ENCODE results near the gene TRPM3. TPM values are rescaled to one million over a fixed set of nuclear protein-coding genes. Genes with fewer than 3 reads are reported as not detected.
A peak's percentile ranks its signal among the peaks of the same experiment; 100 is the strongest.
"Not testable (repeated sequence)": the region's sequence is repeated elsewhere in the genome, so short reads cannot be mapped to it uniquely, and the experiment has no call there.

Gene TRPM3
- polyA plus RNA-seq, 3 donors from 2014 or later = not detected

DNA sequence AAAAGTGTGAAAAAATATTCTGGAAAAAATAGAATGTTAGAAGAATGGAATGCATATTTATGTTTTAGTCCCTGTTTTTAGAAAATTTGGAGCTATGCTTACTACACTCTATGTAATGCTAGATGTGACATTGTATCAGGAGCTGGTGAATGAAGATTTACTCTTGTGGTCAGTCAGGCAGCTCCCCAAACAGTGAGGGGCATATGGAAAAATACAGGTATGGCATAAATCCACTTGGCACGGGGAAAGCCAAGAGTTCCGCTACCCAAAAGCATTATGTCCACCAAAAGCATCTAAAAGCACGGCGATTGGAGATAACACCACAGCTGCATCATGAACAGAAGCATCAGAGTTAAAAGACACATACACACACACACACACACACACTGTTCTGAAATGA lies 486.7 kb downstream of the TRPM3 start:
- no peak for DNase-seq
- Mint-ChIP-seq H3K36me3 (no peaks in the 10 kb centered on the region), H3K9me3 (no peaks in the 10 kb centered on the region), H3K27ac (no peak overlapping the region), H3K27me3 (ENCODE audit: low read depth in 3 of 3) (peaks cover 0 to 7% (median 0%) of the 10 kb centered on the region in 3 donors), H3K4me3 (no peak overlapping the region), H3K4me1 (peaks cover 5 to 7% of the 10 kb centered on the region in 2 donors)

DNA sequence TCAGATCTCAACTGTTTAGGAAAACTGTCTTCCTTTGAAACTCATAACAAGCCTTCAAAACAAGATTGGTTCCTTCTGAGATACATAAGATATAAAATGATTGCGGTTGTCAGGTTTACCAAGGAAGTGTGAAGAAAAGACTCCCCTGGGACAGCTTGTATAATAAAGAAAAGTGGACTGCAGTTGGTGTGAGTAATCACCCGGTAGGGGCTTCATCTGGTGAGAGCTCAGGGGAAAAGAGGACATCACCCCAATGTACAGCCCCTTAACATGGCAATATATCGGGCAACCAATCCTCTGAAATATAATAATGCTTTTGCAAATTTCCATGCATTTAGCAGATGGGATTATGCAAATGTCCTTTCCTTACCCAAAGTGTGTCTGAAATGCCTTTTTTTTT lies 490.4 kb downstream of the TRPM3 start:
- no peaks in the 10 kb centered on the region for H3K36me3 Mint-ChIP-seq
- H3K4me3 Mint-ChIP-seq = no peak overlapping the region
- H3K9me3 Mint-ChIP-seq = no peaks in the 10 kb centered on the region

DNA sequence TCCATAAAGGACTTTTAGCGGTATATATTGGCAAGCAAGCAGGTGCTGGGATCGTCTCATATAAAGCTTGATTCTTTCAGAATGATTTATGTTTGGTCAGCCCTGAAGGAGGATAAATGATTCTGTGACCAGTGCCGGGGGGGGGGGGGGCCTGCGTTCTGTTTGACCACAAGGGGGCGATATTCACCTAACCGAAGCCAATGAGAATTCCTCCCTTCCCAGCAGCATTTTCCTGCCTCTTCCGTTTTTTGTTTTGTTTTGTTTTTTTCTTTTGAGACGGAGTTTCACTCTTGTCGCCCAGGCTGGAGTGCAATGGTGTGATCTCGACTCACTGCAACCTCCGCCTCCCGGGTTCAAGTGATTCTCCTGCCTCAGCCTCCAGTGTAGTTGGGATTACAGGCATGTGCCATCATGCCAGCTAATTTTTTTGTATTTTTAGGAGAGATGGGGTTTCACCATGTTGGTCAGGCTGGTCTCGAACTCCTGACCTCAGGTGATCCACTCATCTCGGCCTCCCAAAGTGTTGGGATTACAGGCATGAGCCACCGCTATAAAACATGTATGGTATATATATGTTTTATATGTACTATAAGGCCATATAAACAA lies 492.2 kb downstream of the TRPM3 start:
- H3K9me3 Mint-ChIP-seq; H3K36me3 Mint-ChIP-seq; H3K27me3 Mint-ChIP-seq (ENCODE audit: low read depth in 3 of 3); H3K4me3 Mint-ChIP-seq; H3K27ac Mint-ChIP-seq; DNase-seq; H3K4me1 Mint-ChIP-seq: not testable (repeated sequence)

More for the DNA sequence above, 490.4 kb downstream of the TRPM3 start:
- no peak for DNase-seq
- Mint-ChIP-seq H3K27me3 (ENCODE audit: low read depth in 3 of 3) (peaks cover 0 to 4% (median 0%) of the 10 kb centered on the region in 3 donors), H3K27ac (no peak overlapping the region), H3K4me1 (peaks cover 5 to 8% of the 10 kb centered on the region in 2 donors)

DNA sequence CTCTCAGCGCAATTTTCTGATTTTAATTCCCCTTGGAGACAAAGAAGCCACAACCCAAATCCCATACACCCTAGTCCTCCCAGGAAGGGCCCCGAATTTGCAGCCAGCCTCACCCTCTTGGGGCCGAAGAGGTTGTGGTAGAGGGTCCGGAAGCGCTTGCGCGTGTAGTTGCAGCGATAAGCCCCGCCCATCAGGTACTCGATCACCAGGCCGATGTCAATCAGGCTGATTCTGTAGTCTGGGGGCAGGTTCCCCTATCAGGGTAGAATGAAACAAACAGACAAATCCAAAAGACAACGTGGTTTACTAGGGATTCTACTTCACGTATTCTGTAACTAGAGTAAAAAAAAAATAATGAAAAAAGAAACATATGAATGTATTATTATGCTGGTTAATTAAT lies 496.3 kb downstream of the TRPM3 start:
- no peak for DNase-seq
- peaks cover 0 to 4% (median 2%) of the 10 kb centered on the region in 3 donors for H3K27me3 Mint-ChIP-seq (ENCODE audit: low read depth in 3 of 3)
- peak overlapping the region in 2 of 5 donors; percentile 22 to 31 for H3K4me3 Mint-ChIP-seq
- peaks cover 3 to 5% of the 10 kb centered on the region in 2 donors for H3K4me1 Mint-ChIP-seq
- no peaks in the 10 kb centered on the region for H3K9me3 Mint-ChIP-seq
- no peak overlapping the region for H3K27ac Mint-ChIP-seq
- no peaks in the 10 kb centered on the region for H3K36me3 Mint-ChIP-seq

DNA sequence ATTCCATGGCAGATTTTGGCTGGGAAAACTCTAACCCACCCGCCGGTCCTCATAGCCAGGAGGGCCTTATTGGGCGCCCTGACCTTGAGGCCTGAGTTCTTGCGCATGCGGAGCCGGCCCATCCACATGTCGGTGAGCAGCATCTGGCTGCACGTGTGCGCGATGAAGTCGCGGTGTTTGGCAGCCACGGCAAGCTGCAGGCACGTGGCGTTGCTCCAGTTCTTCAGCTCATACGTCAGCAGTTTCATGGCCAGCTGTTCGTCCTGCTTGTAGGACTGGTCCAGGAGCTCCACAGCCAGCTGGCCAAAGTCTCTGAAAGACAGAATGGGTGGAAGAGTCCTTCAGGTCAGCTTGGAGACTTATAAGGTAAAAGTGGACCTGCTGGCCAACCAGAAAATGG lies 502.6 kb downstream of the TRPM3 start:
- H3K4me1 Mint-ChIP-seq = peaks cover 0 to 1% of the 10 kb centered on the region in 2 donors
- no peak overlapping the region for H3K4me3 Mint-ChIP-seq
- DNase-seq = no peak
- H3K27ac Mint-ChIP-seq = no peak overlapping the region
- peaks cover 0 to 2% (median 0%) of the 10 kb centered on the region in 3 donors for H3K27me3 Mint-ChIP-seq (ENCODE audit: low read depth in 3 of 3)
- no peaks in the 10 kb centered on the region for H3K9me3 Mint-ChIP-seq
- H3K36me3 Mint-ChIP-seq = no peaks in the 10 kb centered on the region

DNA sequence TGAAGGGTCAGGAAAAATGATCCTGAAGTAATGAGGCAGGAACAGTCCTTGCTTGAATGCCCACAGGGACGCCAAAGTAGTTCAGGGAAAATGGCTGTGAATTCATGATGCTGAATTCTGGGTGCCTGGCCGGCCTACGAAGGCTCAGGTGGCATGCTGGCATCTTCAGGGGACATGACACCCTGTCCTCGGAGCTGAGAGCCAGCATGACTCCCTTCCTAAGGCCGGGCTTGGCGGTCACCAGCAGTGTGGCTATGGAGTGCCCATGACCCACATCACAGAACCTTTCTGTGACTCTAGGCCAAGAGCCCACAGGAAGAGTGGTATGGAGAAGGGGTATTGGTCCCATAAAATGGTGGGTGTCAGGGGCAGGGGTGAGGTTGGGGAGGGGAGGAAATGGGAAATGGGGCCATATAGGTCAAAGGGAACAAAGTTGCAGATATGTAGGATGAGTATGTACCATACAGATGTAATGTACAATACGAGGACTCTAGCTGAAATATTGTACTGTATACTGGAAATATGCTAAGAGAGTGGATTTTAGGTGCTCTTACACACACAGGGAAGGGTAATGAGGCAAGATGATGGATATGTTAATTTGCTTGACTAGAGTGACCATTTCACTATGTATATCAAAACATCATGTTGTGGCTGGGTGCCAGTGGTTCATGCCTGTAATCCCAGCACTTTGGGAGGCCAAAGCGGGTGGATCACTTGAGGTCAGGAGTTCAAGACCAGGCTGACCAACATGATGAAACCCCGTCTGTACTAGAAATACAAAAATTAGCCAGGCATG lies 504.2 kb downstream of the TRPM3 start:
- Mint-ChIP-seq H3K27ac (no peak overlapping the region), H3K4me1 (peaks cover 0 to 1% of the 10 kb centered on the region in 2 donors), H3K4me3 (no peak overlapping the region), H3K27me3 (ENCODE audit: low read depth in 3 of 3) (peaks cover 0 to 2% (median 2%) of the 10 kb centered on the region in 3 donors), H3K36me3 (no peaks in the 10 kb centered on the region), H3K9me3 (no peaks in the 10 kb centered on the region)
- DNase-seq = no peak

DNA sequence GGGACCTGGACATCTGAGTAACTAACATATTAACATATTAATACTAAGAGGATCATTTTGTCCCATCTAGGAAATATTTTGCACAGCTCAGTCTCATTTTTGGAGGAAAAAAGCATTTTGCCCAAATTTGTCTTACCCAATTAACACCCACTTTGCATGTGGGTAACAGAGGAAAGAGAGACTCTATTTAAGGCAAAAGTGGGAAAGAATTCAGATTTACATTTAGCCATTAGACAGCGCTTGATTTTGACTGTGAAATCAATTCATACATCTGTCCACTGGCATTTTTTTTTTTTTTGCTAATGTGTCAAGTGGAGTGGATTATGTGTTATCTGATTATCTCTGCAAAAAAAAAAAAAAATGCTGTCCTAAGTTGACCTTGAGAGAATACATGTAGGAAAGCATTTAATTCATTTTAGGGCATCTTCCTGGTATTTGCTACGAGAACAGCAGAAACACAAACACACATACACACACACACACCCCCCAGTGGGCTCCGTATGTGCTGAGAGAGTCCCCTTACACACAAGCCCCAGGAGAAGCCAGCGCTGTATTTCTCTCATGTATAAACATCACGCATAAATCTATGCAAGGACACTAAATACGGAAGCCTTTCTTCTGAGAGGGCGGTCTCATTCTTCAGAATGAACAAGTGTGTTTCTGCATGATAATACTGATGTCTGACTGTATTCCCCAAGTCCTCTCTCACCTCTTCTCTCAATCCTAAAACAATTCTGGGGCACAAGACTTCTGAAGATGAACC lies 505.0 kb downstream of the TRPM3 start:
- peaks cover 6 to 7% of the 10 kb centered on the region in 2 donors for H3K4me1 Mint-ChIP-seq
- no peaks in the 10 kb centered on the region for H3K36me3 Mint-ChIP-seq
- no peaks in the 10 kb centered on the region for H3K9me3 Mint-ChIP-seq
- DNase-seq = no peak
- H3K27me3 Mint-ChIP-seq (ENCODE audit: low read depth in 3 of 3) = peaks cover 0 to 2% (median 2%) of the 10 kb centered on the region in 3 donors
- no peak overlapping the region for H3K27ac Mint-ChIP-seq
- H3K4me3 Mint-ChIP-seq = no peak overlapping the region

DNA sequence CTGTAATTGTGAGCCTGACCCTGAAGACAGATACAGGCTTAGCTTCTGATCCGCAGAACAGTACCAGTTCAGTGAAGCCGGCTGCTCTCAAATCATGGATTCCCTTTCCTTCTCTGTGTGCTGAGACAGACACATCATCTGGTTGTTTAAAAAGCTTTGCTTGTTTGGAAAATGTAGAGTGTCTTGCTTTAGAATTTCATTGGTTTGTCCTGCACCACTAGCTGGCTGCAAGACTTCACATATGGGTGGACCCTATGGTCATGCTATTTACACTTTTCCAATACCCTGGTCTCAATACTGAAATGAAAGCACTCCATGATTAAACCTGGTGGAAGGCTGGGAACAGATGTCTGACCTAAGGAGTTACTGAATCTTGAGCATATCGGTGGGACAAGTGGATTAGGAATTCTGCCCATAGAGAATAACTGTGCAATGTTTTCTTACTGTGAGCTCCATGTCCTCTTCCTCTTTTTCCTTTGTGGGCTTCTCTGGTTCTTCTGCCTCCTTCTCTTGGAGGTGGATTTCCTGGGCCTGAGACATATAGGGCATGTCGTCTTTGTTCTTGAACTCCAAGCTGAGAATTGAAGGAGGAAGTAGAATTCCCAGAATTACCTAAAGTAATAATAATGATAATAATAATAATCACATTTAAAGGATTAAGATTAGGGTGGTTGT lies 505.8 kb downstream of the TRPM3 start:
- H3K4me1 Mint-ChIP-seq = peaks cover 14 to 16% of the 10 kb centered on the region in 2 donors

DNA sequence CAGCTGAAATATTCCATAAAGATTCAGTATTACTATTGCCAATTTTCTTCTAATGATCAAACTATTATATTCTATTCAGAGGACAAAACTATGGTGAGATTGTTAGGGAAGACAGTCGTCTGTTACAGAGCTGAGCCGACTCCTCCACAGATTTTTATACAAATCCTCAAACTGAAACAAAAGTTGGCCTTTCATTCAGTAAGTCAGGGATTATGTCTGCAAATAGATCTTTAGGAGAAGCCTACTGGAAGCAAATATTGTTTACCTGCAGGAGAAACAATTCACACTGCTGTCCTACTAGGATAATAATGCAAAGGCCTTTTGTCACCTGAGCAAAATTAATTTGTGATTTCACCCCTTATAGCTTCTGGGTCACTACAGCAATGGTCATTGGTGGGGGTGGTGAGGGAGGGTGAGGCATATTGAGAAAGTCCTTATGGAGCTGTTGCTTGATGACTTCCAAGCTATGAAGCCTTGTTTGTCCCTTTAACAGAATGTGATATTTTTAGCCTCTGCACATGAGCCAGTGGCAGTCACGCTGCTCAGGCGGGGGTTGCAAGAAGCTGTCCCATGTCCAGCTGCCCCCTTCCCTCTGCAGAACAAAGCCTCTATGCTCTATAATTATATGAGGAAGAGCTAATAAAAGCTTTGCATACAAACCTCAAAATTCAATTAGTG lies 506.5 kb downstream of the TRPM3 start:
- DNase-seq = no peak
- Mint-ChIP-seq H3K36me3 (no peaks in the 10 kb centered on the region), H3K27me3 (ENCODE audit: low read depth in 3 of 3) (peaks cover 0 to 2% (median 0%) of the 10 kb centered on the region in 3 donors), H3K4me3 (no peak overlapping the region), H3K27ac (no peak overlapping the region), H3K9me3 (no peaks in the 10 kb centered on the region), H3K4me1 (peaks cover 20 to 22% of the 10 kb centered on the region in 2 donors)

More for the DNA sequence above, 505.8 kb downstream of the TRPM3 start:
- Mint-ChIP-seq H3K27ac (no peak overlapping the region), H3K9me3 (no peaks in the 10 kb centered on the region), H3K27me3 (ENCODE audit: low read depth in 3 of 3) (peaks cover 0 to 2% (median 2%) of the 10 kb centered on the region in 3 donors), H3K36me3 (no peaks in the 10 kb centered on the region), H3K4me3 (no peak overlapping the region)
- DNase-seq = no peak

DNA sequence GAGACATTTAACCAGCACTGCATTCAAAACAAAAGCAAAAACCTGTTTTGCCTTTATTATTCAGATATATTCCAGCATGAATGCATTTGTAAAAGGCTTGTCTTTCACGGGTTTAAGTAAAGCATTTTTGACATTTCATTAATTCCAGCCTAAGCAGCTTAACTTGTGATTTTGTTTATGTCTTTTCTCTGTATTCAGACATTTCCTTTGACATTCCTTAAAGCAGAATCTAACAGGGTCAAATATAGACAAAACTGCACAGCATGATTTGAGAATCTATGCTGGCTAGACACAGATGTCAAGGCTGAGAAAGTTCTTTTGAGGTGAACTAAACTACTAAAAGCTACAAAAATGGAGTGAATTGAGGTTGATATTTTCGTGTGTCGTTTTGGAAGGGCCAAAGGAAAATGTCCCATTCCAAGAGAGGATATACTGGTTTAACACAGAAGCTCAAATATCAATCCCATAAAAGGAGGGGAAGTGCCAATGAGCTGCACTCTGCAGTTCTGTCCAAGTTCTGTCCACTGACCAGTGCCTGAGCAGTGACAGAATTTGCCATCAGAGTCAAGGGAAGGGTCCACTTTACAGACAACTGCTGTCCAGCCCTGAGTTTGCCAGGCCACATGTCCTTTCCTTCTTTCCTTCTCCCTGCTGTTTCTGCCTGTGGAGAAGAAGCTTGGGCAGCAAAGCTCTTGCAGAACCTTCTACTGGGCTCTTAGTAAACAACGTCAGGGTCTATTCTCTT lies 508.2 kb downstream of the TRPM3 start:
- no peak overlapping the region for H3K27ac Mint-ChIP-seq
- H3K4me3 Mint-ChIP-seq = no peak overlapping the region
- H3K4me1 Mint-ChIP-seq = peaks cover 28 to 37% of the 10 kb centered on the region in 2 donors
- peaks cover 0 to 2% (median 2%) of the 10 kb centered on the region in 3 donors for H3K27me3 Mint-ChIP-seq (ENCODE audit: low read depth in 3 of 3)
- H3K9me3 Mint-ChIP-seq = no peaks in the 10 kb centered on the region
- no peaks in the 10 kb centered on the region for H3K36me3 Mint-ChIP-seq
- no peak for DNase-seq

DNA sequence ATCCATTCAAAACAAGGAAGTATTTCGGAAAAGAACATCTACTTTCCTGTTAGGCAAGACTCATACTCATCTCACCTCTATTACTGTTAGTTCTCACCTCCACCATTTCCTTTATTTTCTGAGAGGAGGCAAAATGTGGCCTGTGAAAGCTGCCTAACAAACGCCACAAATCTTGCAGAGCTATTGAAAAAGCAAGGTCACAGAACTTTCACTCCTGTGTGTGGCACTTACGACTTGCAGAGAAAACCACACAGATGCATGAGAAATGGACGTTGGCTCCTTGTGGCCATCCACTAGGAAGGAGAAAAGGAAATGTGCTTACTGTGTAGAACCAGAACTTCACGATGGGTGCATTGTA lies 511.2 kb downstream of the TRPM3 start:
- Mint-ChIP-seq H3K27me3 (ENCODE audit: low read depth in 3 of 3) (peaks cover 0 to 6% (median 2%) of the 10 kb centered on the region in 3 donors), H3K4me3 (peak overlapping the region; percentile 40 to 63 (median 53)), H3K4me1 (peaks cover 31 to 43% of the 10 kb centered on the region in 2 donors), H3K27ac (peak overlapping the region; percentile 21 to 82 (median 66)), H3K9me3 (no peaks in the 10 kb centered on the region), H3K36me3 (no peaks in the 10 kb centered on the region)
- peak; percentile 47 to 48 (median 48) for DNase-seq

DNA sequence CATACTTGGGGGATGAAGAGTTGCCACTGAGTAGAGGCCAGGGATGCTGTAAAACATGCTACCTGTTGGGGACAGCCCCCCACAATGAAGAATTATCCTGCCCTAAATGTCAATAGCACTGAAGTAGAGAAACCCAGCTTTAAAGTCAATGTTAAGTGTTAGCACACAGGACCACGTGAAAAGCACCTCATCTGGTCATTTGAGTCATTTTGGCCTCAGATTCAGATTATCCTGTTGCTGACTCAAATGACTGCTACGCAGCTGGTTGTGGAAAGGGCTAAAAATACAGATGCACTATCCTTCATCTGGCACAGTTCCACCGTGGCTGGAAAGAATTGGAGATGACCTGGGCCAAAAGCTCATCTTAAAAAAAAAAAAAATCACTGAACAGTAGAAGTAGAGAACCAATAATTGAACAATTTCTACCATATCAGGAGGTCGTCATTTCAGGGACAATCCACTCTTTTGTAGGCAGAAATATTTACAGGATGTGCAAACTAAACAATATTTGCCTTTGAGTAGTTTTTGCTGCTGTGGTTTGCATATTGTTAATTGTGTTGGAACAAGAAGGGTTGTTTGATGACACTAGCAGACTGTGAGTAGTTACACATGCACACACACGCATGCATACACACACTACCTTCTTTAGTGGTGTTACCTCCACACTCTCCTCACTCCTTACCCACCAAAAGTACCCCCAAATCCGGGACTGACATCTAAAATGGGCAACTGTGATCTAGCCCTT lies 511.7 kb downstream of the TRPM3 start:
- peaks cover 0 to 6% (median 2%) of the 10 kb centered on the region in 3 donors for H3K27me3 Mint-ChIP-seq (ENCODE audit: low read depth in 3 of 3)
- peak overlapping the region; percentile 40 to 63 (median 53) for H3K4me3 Mint-ChIP-seq
- H3K9me3 Mint-ChIP-seq = no peaks in the 10 kb centered on the region
- no peaks in the 10 kb centered on the region for H3K36me3 Mint-ChIP-seq
- DNase-seq = no peak
- peaks cover 31 to 43% of the 10 kb centered on the region in 2 donors for H3K4me1 Mint-ChIP-seq
- peak overlapping the region; percentile 21 to 82 (median 66) for H3K27ac Mint-ChIP-seq

Measured in immature natural killer cell (primary cell).